ENCODE measurements around the gene HBA1. TPM values are rescaled to one million over a fixed set of nuclear protein-coding genes. Genes with fewer than 3 reads are reported as not detected.
"Not testable (repeated sequence)": the region's sequence is repeated elsewhere in the genome, so short reads cannot be mapped to it uniquely, and the experiment has no call there.

Gene HBA1
- total RNA-seq, 1 donor from 2014 or later, result not detected

DNA sequence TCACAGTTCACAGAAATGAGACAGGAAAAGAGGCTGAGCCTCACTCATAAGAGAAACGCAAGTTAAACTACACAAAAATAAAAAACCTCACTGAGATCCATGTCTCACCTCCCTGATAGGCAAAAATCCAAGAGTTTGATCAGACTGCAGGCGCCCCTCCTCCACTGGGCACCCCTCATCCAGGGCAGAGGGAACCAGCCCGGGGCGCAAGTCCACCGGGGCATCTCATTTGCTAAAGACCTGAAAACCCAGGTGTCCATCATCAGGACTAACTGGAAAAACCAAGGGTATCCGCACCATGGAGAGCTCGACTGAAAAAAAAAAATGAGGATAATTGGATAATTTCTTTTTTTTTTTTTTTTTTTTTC lies 21.5 kb upstream of the HBA1 start:
- Mint-ChIP-seq H3K9me3 (no peaks in the 10 kb centered on the region), H3K27ac (no peak overlapping the region), H3K36me3 (peaks cover 4% of the 10 kb centered on the region), H3K4me3 (peak overlapping the region; percentile 88), H3K27me3 (peaks cover 67% of the 10 kb centered on the region), H3K4me1 (ENCODE audit: unreplicated experiment) (peaks cover 7% of the 10 kb centered on the region)
- DNase-seq (ENCODE audit: extremely low spot score, unreplicated experiment), result no peak
- TF ChIP-seq, protein P1, sequence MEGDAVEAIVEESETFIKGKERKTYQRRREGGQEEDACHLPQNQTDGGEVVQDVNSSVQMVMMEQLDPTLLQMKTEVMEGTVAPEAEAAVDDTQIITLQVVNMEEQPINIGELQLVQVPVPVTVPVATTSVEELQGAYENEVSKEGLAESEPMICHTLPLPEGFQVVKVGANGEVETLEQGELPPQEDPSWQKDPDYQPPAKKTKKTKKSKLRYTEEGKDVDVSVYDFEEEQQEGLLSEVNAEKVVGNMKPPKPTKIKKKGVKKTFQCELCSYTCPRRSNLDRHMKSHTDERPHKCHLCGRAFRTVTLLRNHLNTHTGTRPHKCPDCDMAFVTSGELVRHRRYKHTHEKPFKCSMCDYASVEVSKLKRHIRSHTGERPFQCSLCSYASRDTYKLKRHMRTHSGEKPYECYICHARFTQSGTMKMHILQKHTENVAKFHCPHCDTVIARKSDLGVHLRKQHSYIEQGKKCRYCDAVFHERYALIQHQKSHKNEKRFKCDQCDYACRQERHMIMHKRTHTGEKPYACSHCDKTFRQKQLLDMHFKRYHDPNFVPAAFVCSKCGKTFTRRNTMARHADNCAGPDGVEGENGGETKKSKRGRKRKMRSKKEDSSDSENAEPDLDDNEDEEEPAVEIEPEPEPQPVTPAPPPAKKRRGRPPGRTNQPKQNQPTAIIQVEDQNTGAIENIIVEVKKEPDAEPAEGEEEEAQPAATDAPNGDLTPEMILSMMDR (conservative IDR thresholded peaks at IDR 0.05), result no peak

DNA sequence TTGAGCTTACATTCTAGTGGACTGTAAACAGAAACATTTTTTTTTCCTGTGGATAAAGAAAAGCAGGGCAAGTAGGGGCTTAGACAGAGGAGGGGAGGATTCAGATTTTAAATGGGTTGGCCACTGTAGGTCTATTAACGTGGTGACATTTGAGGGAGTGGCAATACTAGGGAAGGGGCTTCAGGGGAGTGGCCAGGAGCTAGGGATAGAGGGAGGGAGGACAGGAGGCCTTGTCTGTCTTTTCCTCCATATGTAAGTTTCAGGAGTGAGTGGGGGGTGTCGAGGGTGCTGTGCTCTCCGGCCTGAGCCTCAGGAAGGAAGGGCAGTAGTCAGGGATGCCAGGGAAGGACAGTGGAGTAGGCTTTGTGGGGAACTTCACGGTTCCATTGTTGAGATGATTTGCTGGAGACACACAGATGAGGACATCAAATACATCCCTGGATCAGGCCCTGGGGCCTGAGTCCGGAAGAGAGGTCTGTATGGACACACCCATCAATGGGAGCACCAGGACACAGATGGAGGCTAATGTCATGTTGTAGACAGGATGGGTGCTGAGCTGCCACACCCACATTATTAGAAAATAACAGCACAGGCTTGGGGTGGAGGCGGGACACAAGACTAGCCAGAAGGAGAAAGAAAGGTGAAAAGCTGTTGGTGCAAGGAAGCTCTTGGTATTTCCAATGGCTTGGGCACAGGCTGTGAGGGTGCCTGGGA lies 17.2 kb upstream of the HBA1 start:
- no peak overlapping the region for H3K27ac Mint-ChIP-seq
- no peaks in the 10 kb centered on the region for H3K9me3 Mint-ChIP-seq
- H3K4me1 Mint-ChIP-seq (ENCODE audit: unreplicated experiment), result peaks cover 7% of the 10 kb centered on the region
- no peak overlapping the region for H3K4me3 Mint-ChIP-seq
- peaks cover 65% of the 10 kb centered on the region for H3K27me3 Mint-ChIP-seq
- TF ChIP-seq, protein P1 (conservative IDR thresholded peaks at IDR 0.05), result no peak
- H3K36me3 Mint-ChIP-seq, result peaks cover 4% of the 10 kb centered on the region
- DNase-seq (ENCODE audit: extremely low spot score, unreplicated experiment), result no peak

DNA sequence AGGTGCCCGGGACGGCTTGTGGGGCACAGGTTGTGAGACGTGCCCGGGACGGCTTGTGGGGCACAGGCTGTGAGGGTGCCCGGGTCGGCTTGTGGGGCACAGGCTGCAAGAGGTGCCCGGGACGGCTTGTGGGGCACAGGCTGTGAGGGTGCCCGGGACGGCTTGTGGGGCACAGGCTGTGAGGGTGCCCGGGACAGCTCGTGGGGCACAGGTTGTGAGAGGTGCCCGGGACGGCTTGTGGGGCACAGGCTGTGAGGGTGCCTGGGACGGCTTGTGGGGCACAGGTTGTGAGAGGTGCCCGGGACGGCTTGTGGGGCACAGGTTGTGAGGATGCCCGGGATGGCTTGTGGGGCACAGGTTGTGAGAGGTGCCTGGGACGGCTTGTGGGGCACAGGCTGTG lies 16.2 kb upstream of the HBA1 start:
- not testable (repeated sequence) for H3K4me1 Mint-ChIP-seq (ENCODE audit: unreplicated experiment); H3K9me3 Mint-ChIP-seq; H3K36me3 Mint-ChIP-seq; DNase-seq (ENCODE audit: extremely low spot score, unreplicated experiment); H3K27ac Mint-ChIP-seq; H3K4me3 Mint-ChIP-seq
- H3K27me3 Mint-ChIP-seq, result peaks cover 61% of the 10 kb centered on the region

DNA sequence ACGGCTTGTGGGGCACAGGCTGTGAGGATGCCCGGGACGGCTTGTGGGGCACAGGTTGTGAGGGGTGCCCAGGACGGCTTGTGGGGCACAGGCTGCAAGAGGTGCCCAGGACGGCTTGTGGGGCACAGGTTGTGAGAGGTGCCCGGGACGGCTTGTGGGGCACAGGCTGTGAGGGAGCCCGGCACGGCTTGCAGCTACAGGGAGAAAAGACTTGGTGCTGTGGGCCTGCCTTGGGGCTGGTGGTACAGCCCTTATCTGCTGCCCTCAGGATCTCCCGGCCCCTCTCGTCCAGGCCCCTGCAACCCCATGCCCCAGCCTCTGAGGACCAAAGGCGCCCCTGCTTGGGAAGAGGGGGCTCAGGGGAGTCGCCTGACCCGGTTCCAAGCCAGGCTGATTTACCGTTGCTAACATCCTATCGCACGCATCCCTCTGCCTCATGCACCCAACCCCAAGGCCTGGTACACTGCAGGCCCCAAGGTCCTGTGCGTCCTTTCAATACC lies 15.7 kb upstream of the HBA1 start:
- Mint-ChIP-seq H3K4me1 (ENCODE audit: unreplicated experiment) (no peaks in the 10 kb centered on the region), H3K36me3 (no peaks in the 10 kb centered on the region), H3K9me3 (no peaks in the 10 kb centered on the region), H3K27me3 (peaks cover 62% of the 10 kb centered on the region), H3K27ac (no peak overlapping the region), H3K4me3 (no peak overlapping the region)
- TF ChIP-seq, protein P1 (conservative IDR thresholded peaks at IDR 0.05), result no peak
- no peak for DNase-seq (ENCODE audit: extremely low spot score, unreplicated experiment)

DNA sequence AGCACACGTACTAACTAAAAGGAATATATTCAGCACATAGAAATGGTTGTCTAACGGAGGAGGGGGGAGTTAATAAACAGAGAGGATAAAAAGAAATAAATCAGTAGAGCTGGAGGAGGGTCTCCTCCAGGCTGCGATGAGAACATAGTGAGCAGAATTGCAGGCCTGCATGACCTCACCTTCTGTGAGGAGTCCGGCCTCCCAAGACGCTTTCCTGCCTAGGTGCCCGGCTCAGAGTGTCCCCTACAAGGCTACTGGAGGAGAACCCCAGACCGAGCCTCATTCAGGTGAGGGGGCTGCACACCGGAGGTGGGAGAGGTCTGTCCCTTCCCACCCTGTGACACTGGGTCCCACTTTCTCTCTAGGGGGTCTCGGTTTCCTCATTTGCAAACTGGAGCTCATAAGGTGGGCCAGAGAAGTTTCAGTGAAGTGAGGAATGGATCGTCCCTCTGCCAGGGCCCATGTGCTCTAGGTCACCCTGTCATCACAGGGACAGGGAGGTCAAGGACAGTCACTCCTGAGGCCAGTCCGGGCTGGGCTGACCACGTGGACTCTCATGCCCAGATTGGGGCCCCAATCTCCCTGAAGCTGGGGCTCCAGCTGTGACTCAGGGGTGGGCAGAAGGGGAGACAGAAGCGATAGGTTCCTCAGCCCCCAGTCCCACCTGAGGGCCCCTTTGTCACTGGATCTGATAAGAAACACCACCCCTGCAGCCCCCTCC lies 14.0 kb upstream of the HBA1 start:
- H3K4me1 Mint-ChIP-seq (ENCODE audit: unreplicated experiment), result no peaks in the 10 kb centered on the region
- TF ChIP-seq, protein P1 (conservative IDR thresholded peaks at IDR 0.05), result no peak
- H3K27ac Mint-ChIP-seq, result no peak overlapping the region
- H3K27me3 Mint-ChIP-seq, result peaks cover 64% of the 10 kb centered on the region
- no peak for DNase-seq (ENCODE audit: extremely low spot score, unreplicated experiment)
- H3K4me3 Mint-ChIP-seq, result no peak overlapping the region
- no peaks in the 10 kb centered on the region for H3K36me3 Mint-ChIP-seq
- no peaks in the 10 kb centered on the region for H3K9me3 Mint-ChIP-seq

DNA sequence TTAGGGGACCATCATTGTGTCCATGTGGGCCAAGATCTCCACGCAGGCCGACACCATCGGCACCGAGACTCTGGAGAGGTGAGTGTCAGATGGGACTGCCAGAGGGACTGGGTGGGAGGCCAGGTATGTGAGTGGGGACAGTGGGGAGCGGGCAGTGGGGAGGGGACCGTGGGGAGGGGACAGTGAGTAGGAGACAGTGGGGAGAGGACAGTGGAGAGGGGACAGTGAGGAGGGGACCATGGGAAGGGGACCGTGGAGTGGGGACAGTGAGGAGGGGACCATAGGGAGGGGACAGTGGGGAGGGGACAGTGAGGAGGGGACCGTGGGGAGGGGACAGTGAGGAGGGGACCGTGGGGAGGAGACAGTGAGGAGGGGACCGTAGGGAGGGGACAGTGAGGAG lies 13.3 kb upstream of the HBA1 start:
- not testable (repeated sequence) for DNase-seq (ENCODE audit: extremely low spot score, unreplicated experiment); H3K36me3 Mint-ChIP-seq; H3K4me3 Mint-ChIP-seq; H3K27ac Mint-ChIP-seq; H3K9me3 Mint-ChIP-seq; H3K4me1 Mint-ChIP-seq (ENCODE audit: unreplicated experiment)
- peaks cover 64% of the 10 kb centered on the region for H3K27me3 Mint-ChIP-seq

DNA sequence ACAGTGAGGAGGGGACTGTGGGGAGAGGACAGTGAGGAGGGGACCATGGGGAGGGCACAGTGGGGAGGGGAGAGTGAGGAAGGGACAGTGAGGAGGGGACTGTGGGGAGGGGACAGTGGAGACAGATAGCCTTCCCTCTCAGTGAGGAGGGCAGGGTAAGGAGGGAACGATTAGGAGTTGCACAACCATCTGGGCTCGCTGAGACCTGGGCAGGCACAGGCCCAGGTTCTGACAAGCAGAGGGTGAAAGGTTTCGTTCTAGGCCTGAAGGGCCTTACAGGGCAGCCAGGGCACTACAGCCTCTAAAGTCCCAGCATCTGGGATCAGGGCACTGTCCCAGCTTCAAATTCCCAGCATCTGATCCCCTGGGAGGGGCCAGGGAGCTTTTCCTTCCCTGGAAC lies 12.8 kb upstream of the HBA1 start:
- not testable (repeated sequence) for H3K9me3 Mint-ChIP-seq; H3K27ac Mint-ChIP-seq; DNase-seq (ENCODE audit: extremely low spot score, unreplicated experiment); H3K4me3 Mint-ChIP-seq; H3K36me3 Mint-ChIP-seq; H3K4me1 Mint-ChIP-seq (ENCODE audit: unreplicated experiment)
- H3K27me3 Mint-ChIP-seq, result peaks cover 66% of the 10 kb centered on the region

DNA sequence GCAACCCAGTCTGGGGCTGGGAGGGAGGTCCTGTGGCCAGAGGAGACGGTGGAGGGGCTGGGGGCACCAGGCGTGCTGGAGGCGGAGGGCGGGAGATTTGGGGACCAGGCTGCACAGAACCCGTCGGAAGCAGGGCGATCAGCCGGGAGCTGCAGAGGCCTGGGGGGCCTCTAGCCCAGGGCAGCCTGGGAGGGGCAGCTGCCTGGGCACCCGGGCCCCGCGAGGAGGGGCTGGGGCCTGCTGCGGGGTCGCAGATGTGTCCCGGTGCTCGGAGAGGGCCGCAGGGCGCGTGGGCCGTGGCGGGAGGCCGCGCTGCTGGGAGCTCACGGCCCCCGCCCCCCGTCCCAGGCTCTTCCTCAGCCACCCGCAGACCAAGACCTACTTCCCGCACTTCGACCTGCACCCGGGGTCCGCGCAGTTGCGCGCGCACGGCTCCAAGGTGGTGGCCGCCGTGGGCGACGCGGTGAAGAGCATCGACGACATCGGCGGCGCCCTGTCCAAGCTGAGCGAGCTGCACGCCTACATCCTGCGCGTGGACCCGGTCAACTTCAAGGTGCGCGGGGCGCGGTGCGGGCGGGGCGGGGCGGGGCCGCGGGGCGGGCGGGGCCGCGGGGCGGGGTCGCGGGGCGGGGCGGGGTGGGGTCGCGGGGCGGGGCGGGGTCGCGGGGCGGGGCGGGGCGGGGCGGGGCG lies 12.2 kb upstream of the HBA1 start:
- DNase-seq (ENCODE audit: extremely low spot score, unreplicated experiment); H3K27ac Mint-ChIP-seq; H3K9me3 Mint-ChIP-seq; H3K4me3 Mint-ChIP-seq; H3K36me3 Mint-ChIP-seq; H3K4me1 Mint-ChIP-seq (ENCODE audit: unreplicated experiment): not testable (repeated sequence)
- H3K27me3 Mint-ChIP-seq, result peaks cover 67% of the 10 kb centered on the region

Data from type B pancreatic cell (in vitro differentiated cells).